Measurements from ENCODE around the gene SAMD4A.
"Not testable (repeated sequence)": the region's sequence is repeated elsewhere in the genome, so short reads cannot be mapped to it uniquely, and the experiment has no call there.

SAMD4A gene

DNA sequence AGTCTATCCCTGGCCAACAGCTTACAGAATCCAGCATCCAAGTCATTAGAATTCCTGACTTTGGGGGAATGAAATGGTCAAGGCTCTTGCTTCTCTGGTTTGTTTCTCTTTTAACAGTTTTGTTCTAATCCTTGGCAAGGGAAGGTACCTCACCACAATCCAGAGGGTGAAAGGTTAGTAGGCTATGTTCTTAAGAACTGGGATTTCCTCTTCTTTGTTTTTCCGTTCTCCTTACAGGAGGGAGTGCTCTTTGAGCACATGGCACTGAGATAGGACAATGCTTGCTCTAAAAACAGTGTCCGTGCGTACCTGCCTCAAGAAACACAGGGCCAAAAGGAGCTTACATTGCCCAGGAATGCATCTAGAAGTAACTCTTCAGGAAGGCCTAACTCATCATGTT, 179.1 kb downstream of the SAMD4A start:
- no peak overlapping the region for H3K4me3 ChIP-seq (replicated peaks in 1 of 2; ENCODE audit: low read depth in 2 of 2, low read length in 2 of 2)
- no peak for DNase-seq (ENCODE audit: low read depth in 2 of 2)
- TF ChIP-seq, protein P1, sequence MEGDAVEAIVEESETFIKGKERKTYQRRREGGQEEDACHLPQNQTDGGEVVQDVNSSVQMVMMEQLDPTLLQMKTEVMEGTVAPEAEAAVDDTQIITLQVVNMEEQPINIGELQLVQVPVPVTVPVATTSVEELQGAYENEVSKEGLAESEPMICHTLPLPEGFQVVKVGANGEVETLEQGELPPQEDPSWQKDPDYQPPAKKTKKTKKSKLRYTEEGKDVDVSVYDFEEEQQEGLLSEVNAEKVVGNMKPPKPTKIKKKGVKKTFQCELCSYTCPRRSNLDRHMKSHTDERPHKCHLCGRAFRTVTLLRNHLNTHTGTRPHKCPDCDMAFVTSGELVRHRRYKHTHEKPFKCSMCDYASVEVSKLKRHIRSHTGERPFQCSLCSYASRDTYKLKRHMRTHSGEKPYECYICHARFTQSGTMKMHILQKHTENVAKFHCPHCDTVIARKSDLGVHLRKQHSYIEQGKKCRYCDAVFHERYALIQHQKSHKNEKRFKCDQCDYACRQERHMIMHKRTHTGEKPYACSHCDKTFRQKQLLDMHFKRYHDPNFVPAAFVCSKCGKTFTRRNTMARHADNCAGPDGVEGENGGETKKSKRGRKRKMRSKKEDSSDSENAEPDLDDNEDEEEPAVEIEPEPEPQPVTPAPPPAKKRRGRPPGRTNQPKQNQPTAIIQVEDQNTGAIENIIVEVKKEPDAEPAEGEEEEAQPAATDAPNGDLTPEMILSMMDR (IDR thresholded peaks at IDR 0.05; ENCODE audit: low read depth, low read length) = no peak

DNA sequence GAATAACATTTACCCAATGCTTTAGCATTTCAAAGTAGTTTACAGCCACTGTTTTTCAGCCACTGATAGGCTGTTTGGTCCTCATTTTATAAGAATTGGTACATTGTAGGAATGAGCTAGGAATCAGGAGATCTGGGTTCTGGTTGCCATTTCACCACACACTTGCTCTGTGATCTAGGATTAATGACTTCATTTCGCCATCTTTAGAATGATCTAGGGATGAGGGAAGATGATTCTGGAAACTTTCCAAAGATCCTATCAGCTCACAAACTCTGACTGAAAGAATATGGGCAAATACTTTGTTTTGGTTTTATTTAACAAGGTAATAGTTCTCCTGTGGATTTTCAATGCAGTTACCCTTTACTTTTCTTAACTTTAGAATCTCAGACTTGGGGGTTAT, 180.7 kb downstream of the SAMD4A start:
- TF ChIP-seq, protein P1 (IDR thresholded peaks at IDR 0.05; ENCODE audit: low read depth, low read length) = no peak
- no peak overlapping the region for H3K4me3 ChIP-seq (replicated peaks in 1 of 2; ENCODE audit: low read depth in 2 of 2, low read length in 2 of 2)
- no peak for DNase-seq (ENCODE audit: low read depth in 2 of 2)

DNA sequence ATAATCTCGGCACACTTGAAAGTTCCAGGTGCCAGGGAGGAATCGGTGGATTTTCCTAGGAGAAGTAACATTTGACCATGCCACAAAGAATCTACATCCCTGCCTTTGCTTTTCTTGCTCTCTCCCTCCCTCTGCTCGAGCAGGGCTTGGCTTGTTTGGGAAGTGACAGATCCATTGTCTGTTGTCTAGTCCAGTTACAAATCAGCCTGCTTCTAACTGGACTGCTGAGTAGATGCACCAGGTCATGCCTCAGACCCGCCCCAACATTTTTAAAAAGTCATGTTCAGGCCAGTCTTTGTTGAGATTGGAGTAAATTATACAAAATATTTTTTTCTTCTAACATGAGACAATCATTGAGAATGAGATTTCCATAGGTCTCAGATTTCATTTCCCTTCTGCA, 182.3 kb downstream of the SAMD4A start:
- DNase-seq (ENCODE audit: low read depth in 2 of 2) = no peak
- no peak overlapping the region for H3K4me3 ChIP-seq (replicated peaks in 1 of 2; ENCODE audit: low read depth in 2 of 2, low read length in 2 of 2)
- TF ChIP-seq, protein P1 (IDR thresholded peaks at IDR 0.05; ENCODE audit: low read depth, low read length) = no peak

DNA sequence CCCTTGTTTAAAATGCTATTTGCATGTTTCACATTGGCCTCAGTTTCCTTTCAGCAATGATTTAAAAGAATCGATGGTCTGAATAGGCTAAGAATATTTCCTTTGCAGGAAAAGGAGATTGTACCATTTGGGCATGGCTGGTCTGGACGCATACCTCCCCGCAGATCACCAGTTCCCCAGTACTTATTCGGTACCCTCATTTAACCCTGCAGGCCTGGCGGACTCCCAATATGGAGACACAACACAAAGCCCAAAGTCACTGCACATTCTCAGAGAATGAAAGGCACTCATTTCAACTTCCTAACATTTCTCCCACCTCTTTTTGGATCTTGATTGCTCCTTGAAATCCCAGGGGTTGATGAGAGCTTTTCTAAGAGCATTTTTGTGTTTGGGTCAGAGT, 182.8 kb downstream of the SAMD4A start:
- TF ChIP-seq, protein P1 (IDR thresholded peaks at IDR 0.05; ENCODE audit: low read depth, low read length) = no peak
- no peak for DNase-seq (ENCODE audit: low read depth in 2 of 2)
- H3K4me3 ChIP-seq (replicated peaks in 1 of 2; ENCODE audit: low read depth in 2 of 2, low read length in 2 of 2) = no peak overlapping the region

GRCh38 chr14:54752611-54753010, 185.7 kb downstream of the SAMD4A start:
- H3K4me3 ChIP-seq (replicated peaks in 1 of 2; ENCODE audit: low read depth in 2 of 2, low read length in 2 of 2) = not testable (repeated sequence)
- DNase-seq (ENCODE audit: low read depth in 2 of 2) = peak in 1 of 2 donors; percentile 37

- not testable (repeated sequence) for DNase-seq (ENCODE audit: low read depth in 2 of 2); H3K4me3 ChIP-seq (replicated peaks in 1 of 2; ENCODE audit: low read depth in 2 of 2, low read length in 2 of 2)
These were observed 186.5 kb downstream of the SAMD4A start for GRCh38 chr14:54753396-54753795.

DNA sequence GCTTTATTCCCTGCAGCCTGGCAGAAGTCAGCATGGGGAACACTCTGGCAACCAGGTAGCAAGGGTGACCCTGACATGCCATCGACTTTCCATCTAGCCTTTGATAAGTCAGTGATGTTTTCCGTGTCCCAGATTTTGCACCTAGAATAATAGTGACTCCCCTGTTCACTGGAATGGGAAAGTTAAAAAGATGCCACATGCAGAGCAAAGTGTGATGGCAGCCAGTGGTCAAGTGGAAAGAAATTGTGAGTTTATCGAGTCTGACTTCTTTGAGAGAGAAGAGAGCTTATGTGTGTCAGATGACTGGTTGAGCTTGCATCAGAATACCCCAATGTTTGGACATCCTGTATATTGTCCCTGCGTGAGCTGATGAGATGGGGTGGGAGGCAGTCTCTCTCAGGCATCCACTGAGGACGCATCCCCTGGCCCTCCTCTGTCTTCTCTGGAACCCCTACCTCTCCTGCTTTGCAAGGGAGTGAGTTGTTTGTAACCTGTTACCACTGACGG, 187.2 kb downstream of the SAMD4A start:
- DNase-seq (ENCODE audit: low read depth in 2 of 2) = no peak
- TF ChIP-seq, protein P1 (IDR thresholded peaks at IDR 0.05; ENCODE audit: low read depth, low read length) = no peak
- no peak overlapping the region for H3K4me3 ChIP-seq (replicated peaks in 1 of 2; ENCODE audit: low read depth in 2 of 2, low read length in 2 of 2)

- TF ChIP-seq, protein P1 (IDR thresholded peaks at IDR 0.05; ENCODE audit: low read depth, low read length) = no peak
- no peak overlapping the region for H3K4me3 ChIP-seq (replicated peaks in 1 of 2; ENCODE audit: low read depth in 2 of 2, low read length in 2 of 2)
- no peak for DNase-seq (ENCODE audit: low read depth in 2 of 2)
These were observed 187.9 kb downstream of the SAMD4A start for GRCh38 chr14:54754623-54755386.
